SK-N-SH (cell line): ENCODE data around the gene COX8A. TPM values are rescaled to one million over a fixed set of nuclear protein-coding genes. Genes with fewer than 3 reads are reported as not detected.

Source experiments
- CTCF ChIA-PET: fragments of 300-600, 350-600 bp; formaldehyde crosslinking; extraction: SDS; loops from one replicate; lab custom pipeline; 2021; lab: Yijun Ruan, JAX
- POLR2A ChIA-PET: fragments of 350-600 bp; sonication (Branson Sonifier 250); formaldehyde crosslinking; extraction: SDS; loops from one replicate; lab custom pipeline; 2020; ENCODE audit warnings: antibody characterized with exemption, inconsistent platforms; lab: Yijun Ruan, JAX
- DNase-seq: peaks from one replicate; pipeline ENCODE4 v3.0.0; 2012
- H2AFZ ChIP-seq: fragments of 200-600 bp; sonication (generic); 2 replicates; pipeline ENCODE4 v1.8.1; 2016; ENCODE audit warnings: antibody characterized with exemption, mild to moderate bottlenecking, low read depth
- H3F3A ChIP-seq: fragments of 200-600 bp; sonication (generic); replicated peaks from 2 replicates; pipeline ENCODE3; 2016; ENCODE audit warnings: antibody characterized with exemption, mild to moderate bottlenecking; ENCODE audit not compliant: insufficient read depth
- H3K27ac ChIP-seq, 2 experiments: fragments of 200-500 bp in 1 of 2; fragments of 200-600 bp in 1 of 2; sonication (Bioruptor generic) in 1 of 2; sonication (generic), shearing (Covaris generic) in 1 of 2; 2 replicates each; pipeline versions ENCODE4 v1.5.1 to v1.6.1; 2014 to 2016; ENCODE audit warnings: low read depth in 2 of 2, inconsistent platforms in 1 of 2, low read length in 1 of 2, mild to moderate bottlenecking in 1 of 2, mixed read lengths in 1 of 2
- H3K27me3 ChIP-seq: fragments of 200-600 bp; sonication (generic), shearing (Covaris generic); 2 replicates; pipeline ENCODE4 v1.6.1; 2016; ENCODE audit warnings: mixed run types; ENCODE audit not compliant: insufficient read depth
- H3K36me3 ChIP-seq, 2 experiments: fragments of 200-500 bp in 1 of 2; fragments of 200-600 bp in 1 of 2; sonication (Bioruptor generic) in 1 of 2; sonication (generic) in 1 of 2; replicated peaks in 1 of 2; 2 replicates each; pipeline versions ENCODE3 to v1.5.1; 2014 to 2016; ENCODE audit warnings: low read length in 1 of 2, mild to moderate bottlenecking in 1 of 2; ENCODE audit not compliant: insufficient read depth in 2 of 2, control insufficient read depth in 1 of 2
- H3K4me1 ChIP-seq, 2 experiments: fragments of 200-500 bp in 1 of 2; fragments of 200-600 bp in 1 of 2; sonication (Bioruptor generic) in 1 of 2; sonication (generic), shearing (Covaris generic) in 1 of 2; 2 replicates each; pipeline versions ENCODE4 v1.5.1 to v1.6.1; 2014 to 2016; ENCODE audit warnings: low read depth in 1 of 2, low read length in 1 of 2, mixed run types in 1 of 2; ENCODE audit not compliant: insufficient read depth in 2 of 2, control insufficient read depth in 1 of 2
- H3K4me2 ChIP-seq: fragments of 200-600 bp; sonication (generic), shearing (Covaris generic); 2 replicates; pipeline ENCODE4 v1.6.1; 2017; ENCODE audit warnings: mixed run types
- H3K4me3 ChIP-seq, 2 experiments: fragments of 200-500 bp in 1 of 2; fragments of 200-600 bp in 1 of 2; sonication (Bioruptor generic) in 1 of 2; sonication (generic), shearing (Covaris generic) in 1 of 2; 2 replicates each; pipeline versions ENCODE4 v1.5.1 to v1.8.1; 2014 to 2016; ENCODE audit warnings: low read depth in 2 of 2, inconsistent platforms in 1 of 2, low read length in 1 of 2, mild to moderate bottlenecking in 1 of 2, mixed read lengths in 1 of 2, moderate library complexity in 1 of 2
- H3K79me2 ChIP-seq: fragments of 200-600 bp; sonication (generic); 2 replicates; pipeline ENCODE4 v1.8.1; 2017; ENCODE audit warnings: mild to moderate bottlenecking; ENCODE audit not compliant: insufficient read depth
- H3K9ac ChIP-seq: fragments of 200-600 bp; sonication (generic); 2 replicates; pipeline ENCODE4 v1.6.1; 2017; ENCODE audit warnings: mixed run types
- H3K9me2 ChIP-seq: fragments of 200-600 bp; sonication (generic); 2 replicates; pipeline ENCODE4 v1.6.1; 2017; ENCODE audit warnings: mixed run types
- H3K9me3 ChIP-seq: fragments of 200-600 bp; sonication (generic); 2 replicates; pipeline ENCODE4 v1.6.1; 2017; ENCODE audit warnings: mixed run types, mild to moderate bottlenecking, moderate library complexity
- H4K20me1 ChIP-seq: fragments of 200-600 bp; sonication (generic); 2 replicates; pipeline ENCODE4 v1.6.1; 2017; ENCODE audit warnings: mild to moderate bottlenecking, mixed run types; ENCODE audit not compliant: insufficient read depth
- ELF1 ChIP-seq: IDR thresholded peaks from 2 replicates; pipeline ENCODE4 v1.4.0; 2012
- EP300 ChIP-seq, 2 experiments: IDR thresholded peaks; 2 replicates each; pipeline versions ENCODE4 v1.4.0 to v1.6.1; 2012; ENCODE audit warnings: borderline replicate concordance in 1 of 2, low read depth in 1 of 2, low read length in 1 of 2
- FOSL2 ChIP-seq: IDR thresholded peaks from 2 replicates; pipeline ENCODE4 v1.4.0; 2012; ENCODE audit warnings: low read depth, mild to moderate bottlenecking, moderate library complexity, borderline replicate concordance
- FOXJ3 ChIP-seq: sonication (generic); formaldehyde crosslinking; IDR thresholded peaks from 2 replicates; pipeline ENCODE4 v1.5.1; 2020; ENCODE audit warnings: mild to moderate bottlenecking, missing genetic modification reagents
- GABPA ChIP-seq: IDR thresholded peaks from 2 replicates; pipeline ENCODE4 v1.4.0; 2012; ENCODE audit warnings: low read depth, mild to moderate bottlenecking
- GATA2 ChIP-seq: sonication (generic); formaldehyde crosslinking; IDR thresholded peaks from 2 replicates; pipeline ENCODE4 v1.5.0; 2020; ENCODE audit warnings: mild to moderate bottlenecking, missing genetic modification reagents
- JUND ChIP-seq: IDR thresholded peaks from 2 replicates; pipeline ENCODE4 v1.4.0; 2012
- MEF2A ChIP-seq: IDR thresholded peaks from 2 replicates; pipeline ENCODE4 v1.4.0; 2012; ENCODE audit warnings: low read depth, borderline replicate concordance
- NFIC ChIP-seq: IDR thresholded peaks from 2 replicates; pipeline ENCODE4 v1.4.0; 2012; ENCODE audit warnings: borderline replicate concordance
- NRF1 ChIP-seq: IDR thresholded peaks from 2 replicates; pipeline ENCODE4 v1.6.1; 2012; ENCODE audit warnings: low read depth, mild to moderate bottlenecking, low read length
- POLR2AphosphoS5 ChIP-seq: IDR thresholded peaks from 2 replicates; pipeline ENCODE4 v1.6.1; 2012; ENCODE audit warnings: low read depth, low read length
- RAD21 ChIP-seq: IDR thresholded peaks from 2 replicates; pipeline ENCODE4 v1.6.1; 2012; ENCODE audit warnings: mild to moderate bottlenecking, low read length
- RFX5 ChIP-seq: IDR thresholded peaks from 2 replicates; pipeline ENCODE4 v1.6.1; 2012; ENCODE audit warnings: mild to moderate bottlenecking, improper control_type of control experiment, low read length
- RXRA ChIP-seq: IDR thresholded peaks from 2 replicates; pipeline ENCODE4 v1.4.0; 2012; ENCODE audit warnings: low read depth, mild to moderate bottlenecking, borderline replicate concordance
- TAF1 ChIP-seq: IDR thresholded peaks from 2 replicates; pipeline ENCODE4 v1.6.1; 2012; ENCODE audit warnings: low read depth, mild to moderate bottlenecking, low read length, moderate library complexity, borderline replicate concordance
- TCF12 ChIP-seq: IDR thresholded peaks from 2 replicates; pipeline ENCODE4 v1.4.0; 2012
- WGBS: methylation state at CpG from one replicate; pipeline ENCODE4 v1.1.6; 2017; ENCODE audit warnings: low lambda C conversion rate; 5-methylcytosine and 5-hydroxymethylcytosine counted together
- polyA plus RNA-seq, 3 experiments: library from polyadenylated mRNA; depleted of rRNA; stranded (reverse); fragments of >200 nt; gene quantifications; 2 replicates each; pipeline ENCODE4 v1.2.3, GENCODE V29; 2012
- TF ChIP-seq, protein P1 (sequence below): fragments of 150-350 bp; IDR thresholded peaks from 2 replicates; pipeline ENCODE4 v1.6.1; 2017; ENCODE audit warnings: antibody characterized with exemption, low read length, low read depth, borderline replicate concordance
- TF ChIP-seq, protein P2 (sequence below): IDR thresholded peaks from 2 replicates; pipeline ENCODE4 v1.4.0; 2012; ENCODE audit warnings: low read depth, borderline replicate concordance
- TF ChIP-seq, protein P3 (sequence below): IDR thresholded peaks from 2 replicates; pipeline ENCODE4; 2012
- TF ChIP-seq, protein P4 (sequence below): fragments of 150-350 bp; IDR thresholded peaks from 2 replicates; pipeline ENCODE4 v1.6.1; 2016; ENCODE audit warnings: mild to moderate bottlenecking, low read depth, low read length

COX8A gene
- polyA plus RNA-seq, 1 of the 3 experiments (the other 2 are of a cell fraction): 824 TPM

DNA sequence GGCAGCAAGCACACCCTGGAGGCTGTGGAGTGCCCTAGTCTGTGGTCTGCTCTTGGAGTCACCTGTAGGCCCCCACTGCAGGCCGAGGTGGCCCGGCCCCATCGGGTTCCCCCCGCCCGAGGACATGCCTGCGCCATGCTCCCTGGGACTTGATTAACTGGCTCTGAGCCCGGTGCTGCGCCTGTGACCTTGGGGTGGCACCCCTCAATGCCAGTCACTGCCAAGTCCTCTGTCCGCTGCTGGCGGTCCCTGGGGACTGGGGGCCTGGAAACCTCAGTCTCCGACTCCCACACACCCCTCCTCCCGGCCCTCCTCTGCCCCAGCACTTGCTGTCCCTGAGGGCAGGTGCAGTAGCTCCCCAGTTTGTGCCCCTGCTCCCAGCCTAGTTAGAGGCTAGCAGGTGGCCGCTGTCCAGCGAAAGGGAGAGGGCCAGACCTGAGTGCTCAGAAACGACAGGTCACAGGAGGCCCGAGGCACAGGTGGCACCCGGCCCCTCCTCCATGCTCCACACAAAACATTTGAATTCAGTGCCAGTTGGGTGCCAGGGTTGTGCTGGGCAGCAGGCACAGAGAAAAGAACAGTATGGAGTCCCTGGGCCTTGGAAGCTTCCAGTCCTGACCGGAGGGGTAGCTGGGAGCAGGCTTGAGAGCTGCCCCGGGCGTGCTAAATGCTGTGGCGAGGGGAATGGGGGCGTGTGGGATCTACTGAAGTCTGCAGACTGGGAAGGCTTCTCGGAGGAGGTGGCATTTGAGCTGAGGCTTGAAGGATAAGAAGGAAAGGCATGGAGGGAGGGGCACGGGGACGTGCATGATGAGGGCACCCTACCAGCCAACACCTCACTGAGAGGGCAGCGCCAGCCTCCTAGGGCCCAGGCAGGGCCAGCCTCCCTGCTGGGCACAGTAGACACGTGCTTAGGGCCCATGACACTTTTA lies 45.0 kb downstream of the COX8A start:
- Histone ChIP-seq H2AFZ (no peak overlapping the region), H3K4me3 (no peak overlapping the region), H3K79me2 (no peaks in the 10 kb centered on the region), H4K20me1 (peaks cover 5% of the 10 kb centered on the region; the same call in 1 of the 2 replicates), H3K4me1 (peaks cover 0 to 53% of the 10 kb centered on the region in 2 experiments; a peak in 1 of 4 replicates), H3F3A (no peaks in the 10 kb centered on the region), H3K27me3 (no peaks in the 10 kb centered on the region), H3K9me2 (no peaks in the 10 kb centered on the region), H3K9ac (no peak overlapping the region), H3K4me2 (no peak overlapping the region), H3K27ac (no peak overlapping the region; a peak in 1 of 4 replicates), H3K9me3 (no peaks in the 10 kb centered on the region)
- no peak for DNase-seq
- 73% methylated on average over 20 of the region's 27 CpGs for WGBS
- POLR2A ChIA-PET: interaction anchor here (1.8 kb wide), 1 partner anchor 17 kb away, joined by 4 read pairs; no protein-coding TSS in a partner anchor
- TF ChIP-seq TAF1: no peak
- TF ChIP-seq RXRA: no peak
- no peak for TF ChIP-seq GABPA
- TF ChIP-seq RAD21: no peak
- TF ChIP-seq, protein P1, sequence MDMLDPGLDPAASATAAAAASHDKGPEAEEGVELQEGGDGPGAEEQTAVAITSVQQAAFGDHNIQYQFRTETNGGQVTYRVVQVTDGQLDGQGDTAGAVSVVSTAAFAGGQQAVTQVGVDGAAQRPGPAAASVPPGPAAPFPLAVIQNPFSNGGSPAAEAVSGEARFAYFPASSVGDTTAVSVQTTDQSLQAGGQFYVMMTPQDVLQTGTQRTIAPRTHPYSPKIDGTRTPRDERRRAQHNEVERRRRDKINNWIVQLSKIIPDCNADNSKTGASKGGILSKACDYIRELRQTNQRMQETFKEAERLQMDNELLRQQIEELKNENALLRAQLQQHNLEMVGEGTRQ: no peak
- TF ChIP-seq MEF2A: no peak
- TF ChIP-seq NFIC: no peak
- no peak for TF ChIP-seq FOXJ3 (CRISPR knock-in tag)
- TF ChIP-seq, protein P2, sequence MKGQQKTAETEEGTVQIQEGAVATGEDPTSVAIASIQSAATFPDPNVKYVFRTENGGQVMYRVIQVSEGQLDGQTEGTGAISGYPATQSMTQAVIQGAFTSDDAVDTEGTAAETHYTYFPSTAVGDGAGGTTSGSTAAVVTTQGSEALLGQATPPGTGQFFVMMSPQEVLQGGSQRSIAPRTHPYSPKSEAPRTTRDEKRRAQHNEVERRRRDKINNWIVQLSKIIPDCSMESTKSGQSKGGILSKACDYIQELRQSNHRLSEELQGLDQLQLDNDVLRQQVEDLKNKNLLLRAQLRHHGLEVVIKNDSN: no peak
- no peak for TF ChIP-seq GATA2 (CRISPR knock-in tag)
- no peak for TF ChIP-seq ELF1
- no peak for TF ChIP-seq JUND
- TF ChIP-seq, protein P3, sequence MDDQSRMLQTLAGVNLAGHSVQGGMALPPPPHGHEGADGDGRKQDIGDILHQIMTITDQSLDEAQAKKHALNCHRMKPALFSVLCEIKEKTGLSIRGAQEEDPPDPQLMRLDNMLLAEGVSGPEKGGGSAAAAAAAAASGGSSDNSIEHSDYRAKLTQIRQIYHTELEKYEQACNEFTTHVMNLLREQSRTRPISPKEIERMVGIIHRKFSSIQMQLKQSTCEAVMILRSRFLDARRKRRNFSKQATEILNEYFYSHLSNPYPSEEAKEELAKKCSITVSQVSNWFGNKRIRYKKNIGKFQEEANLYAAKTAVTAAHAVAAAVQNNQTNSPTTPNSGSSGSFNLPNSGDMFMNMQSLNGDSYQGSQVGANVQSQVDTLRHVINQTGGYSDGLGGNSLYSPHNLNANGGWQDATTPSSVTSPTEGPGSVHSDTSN: no peak
- no peak for TF ChIP-seq EP300 (IDR thresholded peaks at IDR 0.05; ENCODE audit: borderline replicate concordance in 1 of 2, low read depth in 1 of 2, low read length in 1 of 2)
- TF ChIP-seq FOSL2: no peak
- no peak for TF ChIP-seq NRF1
- no peak for TF ChIP-seq TCF12
- TF ChIP-seq POLR2AphosphoS5: no peak
- no peak for TF ChIP-seq RFX5
- TF ChIP-seq, protein P4, sequence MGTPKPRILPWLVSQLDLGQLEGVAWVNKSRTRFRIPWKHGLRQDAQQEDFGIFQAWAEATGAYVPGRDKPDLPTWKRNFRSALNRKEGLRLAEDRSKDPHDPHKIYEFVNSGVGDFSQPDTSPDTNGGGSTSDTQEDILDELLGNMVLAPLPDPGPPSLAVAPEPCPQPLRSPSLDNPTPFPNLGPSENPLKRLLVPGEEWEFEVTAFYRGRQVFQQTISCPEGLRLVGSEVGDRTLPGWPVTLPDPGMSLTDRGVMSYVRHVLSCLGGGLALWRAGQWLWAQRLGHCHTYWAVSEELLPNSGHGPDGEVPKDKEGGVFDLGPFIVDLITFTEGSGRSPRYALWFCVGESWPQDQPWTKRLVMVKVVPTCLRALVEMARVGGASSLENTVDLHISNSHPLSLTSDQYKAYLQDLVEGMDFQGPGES: no peak
- TF ChIP-seq, all 33 proteins: peak for 0
- CTCF ChIA-PET: interaction anchor here (0.6 to 3.0 kb wide), 5 partner anchors 10 to 133 kb away, joined by 3 to 17 read pairs (median 3); no protein-coding TSS in a partner anchor
- no peaks in the 10 kb centered on the region for H3K36me3 ChIP-seq
